ENCODE results near the gene ATP13A1. TPM values are rescaled to one million over a fixed set of nuclear protein-coding genes. Genes with fewer than 3 reads are reported as not detected.

Gene ATP13A1
- total RNA-seq, 2 experiments from 2014 or later = 88.6 to 96.1 TPM

DNA sequence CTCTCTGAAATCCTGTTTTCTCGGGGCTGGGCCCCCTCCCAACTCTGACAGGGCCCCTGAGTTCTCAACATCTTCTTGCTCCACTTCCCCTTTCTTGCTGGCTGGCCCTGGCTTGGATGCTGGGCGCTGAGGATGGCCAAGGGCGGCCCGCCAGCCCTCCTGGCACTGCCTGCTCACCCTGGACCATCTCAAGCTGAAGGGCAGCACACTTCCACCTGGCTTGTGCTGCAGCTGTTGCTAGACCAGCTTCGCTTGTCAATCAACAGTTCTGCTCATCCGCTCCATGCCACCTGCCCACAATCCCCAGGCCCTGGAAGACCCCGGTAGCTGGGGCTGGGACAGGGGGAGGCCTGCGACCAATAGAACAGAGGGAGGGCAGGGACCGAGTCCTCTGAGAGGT, 13.1 kb downstream of the ATP13A1 start:
- ChIA-PET POLR2A (no interaction called here), CTCF (interaction anchor here (3.2 to 3.4 kb wide), 2 partner anchors 11 to 119 kb away, joined by 11 to 12 read pairs; no protein-coding TSS in a partner anchor)

DNA sequence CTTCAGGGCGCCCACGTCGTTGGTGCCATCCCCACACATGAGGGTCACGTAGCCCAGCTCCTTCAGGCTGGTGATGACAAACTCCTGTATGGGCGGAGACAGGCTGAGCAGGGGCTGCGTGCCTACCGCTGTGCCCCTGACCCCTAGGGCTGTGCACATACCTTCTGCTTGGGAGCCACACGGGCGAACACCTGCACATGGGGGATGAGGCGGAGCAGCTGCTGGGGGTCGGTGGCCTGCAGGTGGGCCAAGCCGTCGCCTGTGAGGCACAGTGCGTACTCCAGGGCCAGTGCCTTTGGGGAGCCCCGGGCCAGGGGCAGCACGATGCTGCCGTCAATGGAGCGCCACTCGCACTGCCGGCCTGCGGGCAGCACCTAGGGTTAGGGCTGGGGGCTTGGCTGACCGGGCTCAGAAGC, 13.9 kb downstream of the ATP13A1 start:
- ChIA-PET CTCF (interaction anchor here (1.2 to 3.4 kb wide), 3 partner anchors 12 to 118 kb away, joined by 3 to 12 read pairs (median 11); no protein-coding TSS in a partner anchor), POLR2A (no interaction called here)

DNA sequence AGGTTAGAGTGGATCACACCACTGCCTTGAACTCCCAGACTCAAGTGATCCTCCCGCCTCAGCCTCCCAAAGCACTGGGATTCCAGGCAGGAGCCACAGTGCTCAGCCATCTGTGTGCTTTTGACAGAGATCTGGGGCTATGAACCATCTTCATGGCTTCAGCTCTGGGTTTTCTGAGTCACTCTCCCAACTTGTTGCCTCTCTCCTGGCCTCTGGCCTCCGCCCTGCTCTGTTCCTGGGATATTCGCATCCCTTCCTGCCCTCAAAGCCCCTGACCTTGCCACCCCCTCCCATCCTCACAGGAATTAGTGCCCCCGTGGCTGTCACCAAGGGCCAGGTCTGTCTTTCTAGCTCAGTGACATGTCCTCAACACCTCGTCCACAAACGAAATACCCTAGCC, 14.3 kb downstream of the ATP13A1 start:
- ChIA-PET CTCF (interaction anchor here (0.6 to 3.4 kb wide), 4 partner anchors 13 to 812 kb away, joined by 3 to 12 read pairs (median 7); no protein-coding TSS in a partner anchor), POLR2A (no interaction called here)

DNA sequence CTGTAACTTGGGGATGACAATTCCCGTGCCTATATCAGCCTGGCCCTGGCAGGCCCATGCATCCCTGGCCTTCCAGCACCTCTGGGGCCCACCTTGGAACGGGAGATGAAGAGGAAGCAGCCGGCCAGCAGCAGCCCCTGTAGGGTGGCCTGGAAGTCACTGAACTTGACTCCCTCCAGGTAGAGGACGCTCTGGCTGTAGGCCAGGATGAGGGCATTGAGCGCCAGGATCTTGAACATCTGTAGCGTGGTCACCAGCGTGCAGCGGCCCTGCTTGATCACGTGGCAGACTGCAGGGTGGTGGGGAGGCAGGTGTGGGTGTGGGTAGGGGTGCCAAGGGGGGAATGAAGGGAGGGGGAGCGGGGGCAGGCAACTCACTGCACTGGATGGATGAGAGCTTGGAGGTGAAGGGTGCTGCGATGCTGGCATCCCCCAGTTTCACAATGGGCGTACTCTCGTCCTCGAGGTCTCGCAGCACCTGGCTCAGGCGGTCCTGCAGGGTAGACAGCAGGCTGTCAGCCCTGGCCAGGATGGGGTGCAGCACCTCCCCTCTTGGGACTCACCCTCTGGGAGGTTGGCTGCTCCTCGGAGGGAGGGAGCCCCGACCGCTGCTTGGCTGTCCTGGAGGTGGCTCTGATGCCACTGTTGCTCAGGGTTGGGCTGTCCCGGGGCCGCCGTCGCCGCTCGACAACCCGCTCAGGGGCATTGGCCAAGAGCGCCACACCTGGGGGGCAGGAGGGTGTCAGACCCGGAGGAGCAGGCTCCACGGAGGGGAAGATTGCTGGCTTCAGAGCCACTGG, 16.2 kb downstream of the ATP13A1 start:
- POLR2A ChIA-PET = no interaction called here
- CTCF ChIA-PET = no interaction called here

DNA sequence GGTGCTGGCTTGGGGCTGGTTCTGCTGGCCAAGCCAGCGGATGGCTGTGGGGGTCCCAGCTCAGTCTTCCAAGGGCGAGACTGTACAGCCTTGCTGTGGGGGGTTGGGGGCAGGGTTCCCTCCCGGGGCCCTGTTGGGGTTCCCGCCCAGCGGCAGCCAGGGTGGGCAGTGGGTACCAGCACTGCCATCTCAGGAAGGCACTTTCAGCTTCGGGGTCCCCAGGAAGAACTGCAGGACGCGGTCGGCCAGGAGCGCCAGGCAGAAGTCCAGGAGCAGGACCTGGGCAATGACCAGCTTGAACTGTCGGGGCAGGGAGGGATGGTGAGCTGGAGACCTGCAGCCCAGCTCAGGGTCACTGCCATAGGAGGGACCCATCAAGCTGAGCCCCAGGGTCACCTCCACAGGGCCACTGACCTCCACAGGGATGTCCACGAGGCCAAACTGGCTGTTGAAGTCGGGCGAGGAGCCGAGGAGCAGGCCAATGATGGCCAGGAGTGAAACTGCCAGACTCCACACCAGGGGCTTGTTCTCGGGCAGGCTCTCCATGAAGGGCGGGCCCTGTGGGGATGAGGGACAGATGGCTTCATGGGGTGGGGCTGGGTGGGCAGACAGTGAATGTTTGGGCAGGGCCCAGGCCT, 18.1 kb downstream of the ATP13A1 start:
- CTCF ChIA-PET = interaction anchor here (1.9 to 3.5 kb wide), 2 partner anchors 16 to 113 kb away, joined by 17 to 32 read pairs; no protein-coding TSS in a partner anchor
- POLR2A ChIA-PET = interaction anchor here (1.0 kb wide), 1 partner anchor 16 kb away, joined by 4 read pairs; no protein-coding TSS in a partner anchor

DNA sequence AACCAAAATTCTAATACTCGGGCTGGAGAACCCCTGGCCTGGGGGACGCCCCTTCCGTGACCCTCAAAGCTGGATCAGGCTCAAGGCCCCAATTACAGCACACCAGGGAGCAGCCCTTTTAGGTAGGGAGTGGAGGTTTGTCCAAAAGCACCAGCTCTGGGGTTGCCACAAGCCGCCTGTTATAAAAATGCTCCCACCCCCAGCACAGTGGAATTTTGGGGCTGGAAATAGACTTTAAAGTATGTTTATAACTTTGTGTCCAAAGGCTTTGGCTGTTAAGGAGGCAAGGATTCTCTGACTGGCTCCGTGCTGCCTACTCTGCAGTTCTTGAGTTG, 19.5 kb downstream of the ATP13A1 start:
- POLR2A ChIA-PET = no interaction called here
- CTCF ChIA-PET = interaction anchor here (0.7 to 3.5 kb wide), 22 partner anchors 9 to 314 kb away, joined by 3 to 32 read pairs (median 5); partner anchors contain the start of genes YJEFN3 and ZNF101

DNA sequence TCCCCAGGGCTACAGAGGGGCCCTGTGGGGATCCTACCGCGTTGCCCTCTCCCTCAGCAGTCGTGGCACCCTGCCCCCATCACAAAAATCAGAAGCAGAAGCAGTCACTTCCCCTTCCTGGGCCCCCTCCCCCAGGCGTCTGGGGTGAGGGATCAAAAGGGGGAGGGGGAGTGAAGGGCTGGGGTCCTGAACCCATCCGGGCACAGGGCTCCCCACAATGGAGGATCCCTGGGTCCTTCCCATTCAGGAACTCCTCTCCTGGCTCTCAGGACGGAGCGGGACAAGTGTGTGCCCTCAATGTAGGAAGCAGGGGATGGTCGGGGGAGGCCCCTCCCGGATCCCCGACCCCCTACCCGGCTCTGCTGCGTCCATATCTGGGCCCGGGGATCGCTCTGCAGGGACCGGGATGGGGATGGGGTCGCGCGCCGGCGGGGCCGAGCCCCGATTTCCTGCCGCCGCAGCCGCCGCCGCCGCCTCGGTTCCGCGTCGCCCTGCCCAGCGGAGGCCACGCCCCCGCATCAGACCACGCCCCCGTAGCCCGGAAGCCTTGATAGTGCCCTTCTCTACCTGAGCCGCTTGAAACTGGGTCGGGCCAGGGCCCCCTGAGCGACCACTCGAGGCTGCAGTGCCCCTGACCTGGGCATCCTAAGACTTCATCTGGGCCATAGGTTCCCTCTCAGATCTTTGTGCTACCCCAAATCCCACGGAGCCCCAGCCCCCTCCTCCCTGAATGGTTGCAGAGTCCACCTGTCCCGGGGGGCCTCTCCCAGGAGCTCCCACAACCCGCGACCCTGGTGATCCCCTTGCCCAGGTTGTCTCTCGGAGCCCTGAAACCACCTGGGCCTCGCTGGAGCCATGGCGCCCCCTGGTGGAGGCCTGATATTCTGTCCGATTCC, 20.1 kb downstream of the ATP13A1 start, which contains the start of gene GMIP:
Gene GMIP (minus strand): TSS at position 500 of the 896 bp plus-strand sequence. CDS start 128 bp downstream, at position 372.
- POLR2A ChIA-PET = no interaction called here
- CTCF ChIA-PET = interaction anchor here (0.5 to 3.5 kb wide), 24 partner anchors 9 to 315 kb away, joined by 3 to 32 read pairs (median 5); partner anchors contain the start of genes YJEFN3 and ZNF101

DNA sequence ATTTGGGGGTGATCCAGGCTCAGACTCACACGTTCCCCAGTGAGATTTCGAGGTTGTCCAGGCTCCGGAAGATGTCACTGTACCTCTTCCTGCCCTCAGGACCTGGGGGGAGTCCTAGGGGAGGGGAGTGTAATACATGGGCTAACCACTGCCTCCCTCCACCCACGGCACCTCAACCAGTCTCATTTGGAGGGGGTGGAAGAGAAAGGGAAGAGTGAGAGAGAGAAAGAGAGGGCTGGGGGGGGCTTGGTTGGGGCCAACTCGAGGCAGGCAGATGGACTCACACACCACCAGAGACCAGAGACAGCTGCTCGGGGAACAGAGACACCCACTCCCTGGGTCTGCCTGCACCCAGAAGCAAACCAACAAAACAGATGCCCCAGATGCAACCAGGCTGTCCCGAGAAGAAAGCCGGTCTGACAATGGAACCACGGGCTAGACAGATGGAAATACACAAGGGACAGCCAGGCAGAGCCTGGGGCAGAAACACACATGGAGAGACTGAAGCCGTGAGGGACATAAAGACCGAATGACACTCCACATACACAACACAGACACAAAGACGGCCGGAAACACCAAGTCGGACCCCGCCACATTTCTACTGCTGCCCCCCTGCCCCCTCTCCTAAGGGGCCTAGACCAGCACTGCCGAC, 20.8 kb downstream of the ATP13A1 start:
- CTCF ChIA-PET = interaction anchor here (2.0 kb wide), 1 partner anchor 19 kb away, joined by 5 read pairs; no protein-coding TSS in a partner anchor
- POLR2A ChIA-PET = no interaction called here

DNA sequence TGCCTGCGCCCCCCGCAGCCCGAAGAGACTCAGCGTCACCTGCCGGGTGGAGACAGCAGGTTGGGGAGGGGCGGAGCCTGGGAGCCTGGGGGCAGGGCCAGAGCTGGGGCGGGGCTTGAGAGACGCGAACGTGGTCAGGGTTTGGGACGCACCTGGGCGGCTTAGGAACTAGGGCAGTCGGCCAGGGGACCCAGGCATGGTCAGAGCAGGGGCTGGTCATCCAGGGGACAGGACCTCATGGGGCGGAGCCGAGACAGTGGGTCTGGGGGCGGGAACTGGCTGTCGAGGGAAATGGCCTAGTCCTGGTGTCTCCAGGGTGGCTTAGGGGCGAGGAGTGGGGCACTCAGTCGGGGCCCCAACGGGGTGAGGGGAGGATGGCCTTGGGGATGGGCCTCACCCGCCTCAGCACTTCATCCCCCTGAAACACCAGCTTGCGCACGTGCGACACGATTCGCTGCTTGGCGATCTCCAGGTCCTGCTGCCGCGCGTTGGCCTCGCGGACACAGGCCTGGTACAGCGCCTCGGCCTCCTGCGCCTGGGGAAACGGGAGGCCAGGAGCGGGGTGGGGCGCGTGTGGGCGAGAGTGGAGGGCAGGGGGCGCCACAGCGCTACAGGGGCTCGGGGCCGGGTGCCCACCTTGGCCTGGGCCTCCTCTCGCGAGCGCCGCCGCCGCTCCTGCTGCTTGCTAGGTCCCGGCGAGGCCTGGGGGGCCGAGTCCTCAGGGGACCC, 25.8 kb downstream of the ATP13A1 start:
- ChIA-PET CTCF (interaction anchor here (3.8 kb wide), 1 partner anchor 106 kb away, joined by 10 read pairs; no protein-coding TSS in a partner anchor), POLR2A (interaction anchor here (1.2 kb wide), 1 partner anchor 9 kb away, joined by 3 read pairs; no protein-coding TSS in a partner anchor)

DNA sequence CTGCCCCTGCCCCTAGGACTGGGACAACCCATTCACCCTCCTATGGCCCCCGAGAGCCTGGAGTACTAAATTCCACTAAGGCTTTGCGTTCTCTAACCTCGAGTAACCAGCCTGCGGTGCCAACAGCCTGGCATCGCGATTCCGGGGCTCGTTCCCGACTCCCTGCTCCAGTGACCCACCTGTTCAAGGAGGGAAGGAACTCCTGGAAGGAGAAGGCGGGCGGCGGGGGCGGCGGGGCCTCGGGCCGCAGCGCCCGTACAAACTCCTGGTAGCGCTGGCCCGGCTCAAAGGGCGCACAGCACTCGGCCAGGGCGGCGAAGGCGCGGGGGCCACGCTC, 26.3 kb downstream of the ATP13A1 start:
- CTCF ChIA-PET = no interaction called here

DNA sequence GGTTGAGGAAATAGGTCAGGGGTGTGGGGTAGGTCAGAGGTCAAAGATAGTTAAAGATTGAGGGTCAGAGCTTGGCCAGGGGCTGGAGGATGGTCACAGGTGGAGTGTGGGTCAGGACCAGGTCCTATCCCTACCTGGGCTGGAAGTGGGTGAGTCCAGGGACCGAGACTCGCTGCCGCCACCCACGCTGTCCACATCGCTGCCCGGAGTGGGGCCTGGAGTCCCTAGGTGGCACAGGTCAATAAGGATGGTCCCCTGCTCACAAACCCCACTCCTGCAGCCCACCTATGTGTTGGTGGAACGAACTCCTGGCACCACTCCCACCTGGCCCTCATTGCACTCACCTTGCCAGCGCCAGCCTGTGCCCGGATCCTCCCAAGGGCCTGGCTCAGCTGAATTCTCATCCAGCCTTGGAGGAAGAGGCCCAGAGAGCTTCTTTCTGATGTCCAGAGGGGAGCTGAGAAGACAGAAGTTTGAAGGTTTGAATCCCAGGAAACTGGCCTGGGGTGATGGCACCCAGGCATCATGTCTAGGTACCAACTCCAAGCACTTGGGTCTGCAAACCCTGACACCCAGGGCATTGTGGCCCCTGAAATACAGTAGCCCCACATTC, 26.8 kb downstream of the ATP13A1 start:
- ChIA-PET POLR2A (interaction anchor here (1.2 kb wide), 1 partner anchor 8 kb away, joined by 3 read pairs; no protein-coding TSS in a partner anchor), CTCF (interaction anchor here (0.8 kb wide), 1 partner anchor 104 kb away, joined by 3 read pairs; no protein-coding TSS in a partner anchor)

More for the DNA sequence above, 26.3 kb downstream of the ATP13A1 start:
- POLR2A ChIA-PET = interaction anchor here (1.2 kb wide), 1 partner anchor 9 kb away, joined by 3 read pairs; no protein-coding TSS in a partner anchor

DNA sequence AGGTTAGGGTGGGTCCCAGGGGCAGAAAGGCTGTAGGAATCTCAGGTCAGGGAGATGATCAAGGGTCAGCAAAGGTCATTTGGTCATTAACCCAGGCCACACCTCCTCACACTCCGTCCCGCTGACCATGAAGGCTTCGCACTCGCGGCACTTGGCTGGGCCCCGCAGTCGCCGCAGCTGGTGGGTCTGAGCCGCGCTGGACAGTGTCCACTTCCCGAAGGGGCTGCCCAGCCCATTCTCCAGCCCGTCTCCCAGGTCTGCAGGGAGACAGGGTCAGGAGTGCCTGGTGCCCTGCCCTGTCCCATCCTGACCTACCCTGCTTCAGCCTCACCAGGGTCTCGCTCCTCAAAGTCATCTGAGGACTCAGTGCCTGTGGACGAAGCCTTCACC, 28.2 kb downstream of the ATP13A1 start:
- CTCF ChIA-PET = no interaction called here

DNA sequence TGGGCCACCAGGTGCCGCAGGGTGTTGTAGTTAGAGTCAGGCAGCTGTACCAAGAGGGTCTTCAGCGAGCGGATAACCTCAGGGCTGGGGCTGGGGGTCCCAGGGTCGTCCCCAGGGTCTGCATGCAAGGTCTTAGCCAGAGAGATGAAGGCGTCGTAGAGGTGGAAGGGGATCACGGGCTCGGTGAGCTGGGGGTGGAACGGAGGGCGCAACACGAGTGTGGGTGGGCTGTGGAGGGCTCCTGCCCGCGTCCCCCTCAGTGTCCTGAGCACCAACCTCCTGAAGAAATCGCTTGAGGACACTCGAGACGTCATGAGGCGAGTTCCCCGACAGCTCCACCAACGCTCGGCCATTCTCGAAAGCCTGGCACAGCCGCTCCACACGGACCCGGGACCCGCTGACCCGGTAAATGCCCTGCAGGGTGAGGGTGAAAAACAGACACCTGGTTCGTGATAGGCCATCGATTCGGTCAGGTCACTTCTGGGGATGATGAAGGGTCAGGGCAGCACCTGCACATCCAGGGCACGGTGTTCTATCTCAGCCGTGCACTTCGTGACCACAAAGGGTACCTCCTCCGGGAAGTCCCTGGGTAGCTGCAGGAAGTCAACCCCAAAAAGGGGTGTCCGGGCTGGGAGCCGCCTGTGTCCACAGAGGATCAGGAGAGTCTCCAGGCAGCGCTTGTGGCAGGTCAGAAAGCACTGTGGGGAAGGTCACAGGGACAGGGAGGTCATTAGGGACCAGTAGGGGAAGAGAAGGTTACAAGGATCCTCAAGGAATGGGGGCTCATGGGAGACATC, 28.8 kb downstream of the ATP13A1 start:
- ChIA-PET CTCF (interaction anchor here (1.5 to 1.7 kb wide), 2 partner anchors 9 to 103 kb away, joined by 4 to 8 read pairs; partner anchors contain the start of gene GMIP), POLR2A (interaction anchor here (0.6 kb wide), 1 partner anchor 44 kb away, joined by 5 read pairs; no protein-coding TSS in a partner anchor)

More for the DNA sequence above, 28.2 kb downstream of the ATP13A1 start:
- POLR2A ChIA-PET = no interaction called here

DNA sequence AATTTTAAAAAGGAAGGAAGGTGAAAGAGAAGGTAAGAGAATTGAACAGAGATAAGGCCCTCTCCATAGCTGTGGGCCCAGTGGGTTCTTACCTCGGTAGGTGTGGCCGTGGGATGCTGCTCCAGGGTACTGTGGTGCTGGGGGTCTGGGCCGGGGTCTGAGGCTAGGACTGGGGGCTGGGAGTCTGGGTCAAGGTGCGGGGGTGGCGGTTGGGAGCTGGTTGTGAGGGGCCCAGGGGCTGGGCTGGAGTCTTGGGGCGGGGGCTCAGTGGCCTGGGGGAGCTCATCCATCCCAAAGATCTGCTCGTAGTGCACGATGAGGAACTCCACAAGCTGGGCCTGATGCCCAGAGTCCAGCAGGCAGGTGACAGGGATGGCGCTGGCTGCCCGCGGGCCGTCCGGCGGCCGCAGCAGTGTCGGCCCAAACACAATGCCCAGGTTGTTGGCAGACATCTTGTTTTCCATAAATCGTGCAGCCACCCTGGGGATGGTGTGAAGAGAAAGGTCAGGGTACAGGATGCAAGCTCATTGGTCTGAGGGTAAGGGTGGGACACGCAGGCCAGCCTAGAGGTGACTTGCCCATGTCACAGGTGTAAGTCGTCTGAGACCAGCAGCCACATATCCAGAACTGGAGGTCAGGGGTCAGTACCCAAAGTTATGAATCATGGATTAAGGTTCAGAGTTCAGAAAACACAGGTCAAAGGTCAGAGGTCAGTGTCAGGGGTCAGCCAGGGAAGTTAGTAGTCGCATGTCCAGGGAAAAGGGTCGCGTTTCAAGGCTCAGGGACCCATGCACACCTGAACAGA, 29.6 kb downstream of the ATP13A1 start:
- CTCF ChIA-PET = interaction anchor here (1.5 to 1.7 kb wide), 2 partner anchors 10 to 102 kb away, joined by 4 to 8 read pairs; partner anchors contain the start of gene GMIP
- POLR2A ChIA-PET = interaction anchor here (0.6 kb wide), 2 partner anchors 27 to 45 kb away, joined by 5 to 7 read pairs; no protein-coding TSS in a partner anchor

DNA sequence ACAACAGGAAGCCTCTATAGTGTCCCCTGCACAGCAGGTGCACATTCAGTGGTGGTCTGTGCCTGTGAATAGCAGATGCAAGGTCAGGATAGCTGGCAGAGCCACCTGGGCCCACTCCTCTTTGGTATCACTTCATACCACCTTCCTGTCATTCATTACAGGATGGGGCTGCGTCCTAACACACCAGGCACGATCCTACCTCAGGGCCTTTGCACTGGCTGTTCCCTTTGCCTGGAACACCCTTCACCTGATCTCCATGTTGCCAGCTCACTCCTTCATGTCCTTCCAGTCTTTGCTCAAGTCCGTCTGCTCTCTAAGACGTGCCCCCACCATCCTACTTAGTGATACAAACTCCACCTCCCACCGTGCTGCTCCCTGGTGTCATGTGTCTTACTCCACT, 30.8 kb downstream of the ATP13A1 start:
- ChIA-PET POLR2A (no interaction called here), CTCF (interaction anchor here (1.7 kb wide), 1 partner anchor 11 kb away, joined by 8 read pairs; the partner anchor contains the start of gene GMIP)

DNA sequence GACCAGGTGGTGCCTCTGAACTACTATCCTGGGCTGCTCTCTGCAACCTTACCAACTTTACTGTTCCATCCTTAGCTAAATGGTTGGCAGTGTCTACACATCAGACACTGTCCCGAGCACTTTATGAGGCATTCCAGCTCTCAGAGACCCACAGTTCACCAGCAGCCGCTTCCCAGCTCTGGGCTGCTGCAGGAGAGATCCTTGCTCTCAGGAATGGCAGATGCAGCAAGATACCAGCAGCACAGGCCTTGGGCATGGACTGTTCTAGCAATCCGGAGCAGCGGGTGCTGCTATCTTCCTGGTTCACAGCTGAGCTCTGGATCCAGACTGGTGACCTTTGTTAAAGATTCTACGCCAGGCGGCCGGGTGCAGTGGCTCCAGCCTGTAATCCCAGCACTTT, 32.1 kb downstream of the ATP13A1 start:
- CTCF ChIA-PET = interaction anchor here (1.0 kb wide), 1 partner anchor 13 kb away, joined by 3 read pairs; no protein-coding TSS in a partner anchor
- POLR2A ChIA-PET = no interaction called here

Data from activated CD8-positive, alpha-beta memory T cell treated with anti-CD3 and anti-CD28 coated beads for 36 hours (primary cell).